Heart right ventricle (tissue), 16 donors: ENCODE measurements around the gene CGB5. TPM values are rescaled to one million over a fixed set of nuclear protein-coding genes. Genes with fewer than 3 reads are reported as not detected.
"Not testable (repeated sequence)": the region's sequence is repeated elsewhere in the genome, so short reads cannot be mapped to it uniquely, and the experiment has no call there.

Experiments
- ATAC-seq, 8 donors: fragments of 200-7000 bp; cut with Tn5 transposase; one replicate each; pipeline ENCODE4 v1.9.1; 2020; ENCODE audit warnings: mild to moderate bottlenecking in 8 of 8, moderate library complexity in 8 of 8, moderate number of reproducible peaks in 1 of 8
- DNase-seq, 2 donors: peaks; one replicate each; pipeline ENCODE4 v3.0.0-alpha.2; 2020
- H3K27ac ChIP-seq, 10 donors: fragments of 200-600 bp; sonication (generic) in 2 of 10; one replicate each; pipeline versions ENCODE4 v1.5.0 to v1.8.0; 2020 to 2022; ENCODE audit warnings: mild to moderate bottlenecking in 3 of 10
- H3K27me3 ChIP-seq, 7 donors: fragments of 200-600 bp; one replicate each; pipeline ENCODE4 v1.8.0; 2021 to 2022; ENCODE audit warnings: mild to moderate bottlenecking in 2 of 7
- H3K36me3 ChIP-seq, 9 donors: fragments of 200-600 bp; sonication (generic) in 1 of 9; one replicate each; pipeline versions ENCODE4 v1.5.0 to v1.8.0; 2020 to 2022; ENCODE audit warnings: mild to moderate bottlenecking in 2 of 9
- H3K4me1 ChIP-seq, 9 donors: fragments of 200-600 bp; sonication (generic) in 1 of 9; one replicate each; pipeline versions ENCODE4 v1.5.0 to v1.8.0; 2020 to 2022; ENCODE audit warnings: mild to moderate bottlenecking in 4 of 9
- H3K4me3 ChIP-seq, 10 donors: fragments of 200-600 bp; sonication (generic) in 2 of 10; one replicate each; pipeline versions ENCODE4 v1.5.0 to v1.8.0; 2020 to 2022; ENCODE audit warnings: mild to moderate bottlenecking in 7 of 10, moderate library complexity in 2 of 10
- H3K9me3 ChIP-seq, 11 donors: fragments of 200-600 bp in 10 of 11; sonication (generic) in 2 of 11; one replicate each; pipeline versions ENCODE4 v1.5.0 to v1.8.0; 2013 to 2022; ENCODE audit warnings: mild to moderate bottlenecking in 2 of 11, control low read depth in 1 of 11, moderate library complexity in 1 of 11
- WGBS, 2 donors: extraction: QIAGEN DNeasy Blood & Tissue Kit; methylation state at CpG; one replicate each; pipeline ENCODE4 v1.1.7; 2013; ENCODE audit warnings: inconsistent platforms in 1 of 2; 5-methylcytosine and 5-hydroxymethylcytosine counted together
- intact Hi-C, 10 donors: fragments of 100-400 bp; cut with DNase I; formaldehyde crosslinking; loops; one replicate each; pipeline versions ENCODE4 v1.11.1 to v1.14.2; 2022
- polyA plus RNA-seq, 2 donors: library from polyadenylated mRNA; stranded (reverse); fragments of 200-250 nt; gene quantifications; one replicate each; pipeline ENCODE4 v1.2.3, GENCODE V29; 2013
- total RNA-seq, 10 donors: library from RNA; stranded (reverse); fragmentation: NEBNext Ultra II Directional in 3 of 10; extraction: Animal tissue kit (Norgen Biotek cat#: 25700) in 3 of 10; gene quantifications; one replicate each; pipeline versions ENCODE4 v1.2.1 to v1.2.4, GENCODE V29; 2021 to 2023
- TF ChIP-seq, protein P1 (sequence below), 9 donors: fragments of 200-600 bp; sonication (generic) in 2 of 9; IDR thresholded peaks; one replicate each; pipeline versions ENCODE4 v1.5.0 to v1.8.0; 2021 to 2022; ENCODE audit warnings: antibody characterized with exemption in 9 of 9, mild to moderate bottlenecking in 5 of 9, moderate library complexity in 1 of 9
- donor health status: Arrhythmogenic right ventricular cardiomyopathy.
- donor health status: ischemic (EF 13 %, LVEDD 7.1; RV severe dilation, severe dysfunction).
- donor health status: healthy with polysubstance abuse.
- donor health status: DM: no; HTN: yes; CAD: no.
- donor health status: DM: no; HTN: no; CAD: no.
- donor health status: ischemic (EF 25% LVEDD 6.9; RV normal size, moderate dysfunction).
- donor health status: ischemic (EF 25% LVEDD 5.7; RV mildly dilated, moderate dysfunction).
- donor health status: healthy.
- donor health status: DM: yes; HTN: yes; CAD: no.
- donor health status: Ischemic cardiomyopathy.
- donor health status: ischemic (EF 35%, LVEDD 5.7; RV mildly dilated, moderate dysfunction).
- donor health status: nonischemic (EF 11% LVEDD 7.7; RV severe dilation, severe dysfunction).
- donor health status: DM: yes; HTN: yes; CAD: no.
- donor health status: PGD.
- donor health status: ischemic (EF 29% LVEDD 5.4; RV normal size, mild dysfunction).
- donor health status: nonischemic (EF 23%, LVEDD 6.1; RV moderate dilation, normal function).

CGB5 gene
- total and polyA plus RNA-seq, 12 donors = not detected

DNA sequence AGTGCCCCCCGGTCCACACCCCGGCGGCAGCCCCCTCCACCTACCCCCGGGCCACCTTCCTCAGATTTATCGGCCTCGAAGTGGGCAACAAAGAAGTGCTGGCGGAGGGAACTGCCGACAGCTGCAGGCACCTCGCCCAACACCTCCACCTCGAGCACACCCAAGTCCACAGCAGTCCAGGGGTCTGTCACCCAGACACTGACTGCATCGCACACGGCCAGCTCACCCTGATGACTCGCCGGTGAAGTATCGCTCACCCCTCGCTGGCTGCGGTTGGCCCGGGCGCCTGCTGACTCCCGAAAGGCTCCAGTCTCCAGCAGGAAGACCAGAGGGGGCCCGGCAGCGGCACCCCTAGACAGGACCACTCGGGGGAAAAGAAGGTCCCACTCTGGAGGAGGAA is 18.0 kb upstream of the CGB5 start:
- intact Hi-C loops, DNase-seq, H3K36me3 ChIP-seq, H3K4me3 ChIP-seq, H3K27me3 ChIP-seq, H3K4me1 ChIP-seq, H3K27ac ChIP-seq, ATAC-seq, H3K9me3 ChIP-seq: not testable (repeated sequence)
- WGBS, 2 donors = 73 to 74% methylated on average over 22 to 23 of the region's 23 CpGs

GRCh38 chr19:49028686-49029085 is 15.0 kb upstream of the CGB5 start:
- ATAC-seq, H3K27me3 ChIP-seq, DNase-seq, H3K36me3 ChIP-seq, H3K4me3 ChIP-seq, intact Hi-C loops, H3K9me3 ChIP-seq, H3K4me1 ChIP-seq, H3K27ac ChIP-seq: not testable (repeated sequence)
- 83 to 89% methylated on average over 3 to 8 of the region's 9 CpGs for WGBS, 2 donors

- ATAC-seq, H3K27ac ChIP-seq, H3K4me3 ChIP-seq, H3K36me3 ChIP-seq, H3K27me3 ChIP-seq, H3K9me3 ChIP-seq, intact Hi-C loops, DNase-seq, H3K4me1 ChIP-seq: not testable (repeated sequence)
- WGBS, 2 donors = 80 to 81% methylated on average over 14 of the region's 14 CpGs
These were observed 13.9 kb upstream of the CGB5 start for GRCh38 chr19:49029749-49030148.

DNA sequence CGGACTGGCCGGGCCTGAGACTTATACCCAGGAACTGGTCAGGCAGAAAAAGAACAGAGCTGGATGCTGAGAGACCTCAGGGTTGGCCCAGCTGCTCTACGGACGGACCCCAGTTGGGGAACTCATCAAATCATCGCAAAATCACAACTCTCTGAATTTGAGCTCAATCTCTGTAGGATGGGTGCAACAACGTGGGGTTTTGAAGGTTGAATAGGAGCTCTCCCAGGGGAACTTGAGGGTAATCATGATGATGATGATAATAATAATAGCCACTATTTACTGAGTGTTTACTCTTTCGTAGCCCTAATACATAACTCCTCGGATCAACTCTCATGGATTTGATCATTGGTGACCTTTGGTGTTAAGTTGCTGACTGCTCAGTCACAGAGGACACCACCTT is 13.3 kb upstream of the CGB5 start:
- H3K9me3 ChIP-seq, ATAC-seq, H3K36me3 ChIP-seq, H3K4me1 ChIP-seq, H3K4me3 ChIP-seq, DNase-seq, intact Hi-C loops, H3K27ac ChIP-seq, H3K27me3 ChIP-seq: not testable (repeated sequence)
- WGBS, 2 donors = 84 to 97% methylated on average over 5 to 6 of the region's 8 CpGs

DNA sequence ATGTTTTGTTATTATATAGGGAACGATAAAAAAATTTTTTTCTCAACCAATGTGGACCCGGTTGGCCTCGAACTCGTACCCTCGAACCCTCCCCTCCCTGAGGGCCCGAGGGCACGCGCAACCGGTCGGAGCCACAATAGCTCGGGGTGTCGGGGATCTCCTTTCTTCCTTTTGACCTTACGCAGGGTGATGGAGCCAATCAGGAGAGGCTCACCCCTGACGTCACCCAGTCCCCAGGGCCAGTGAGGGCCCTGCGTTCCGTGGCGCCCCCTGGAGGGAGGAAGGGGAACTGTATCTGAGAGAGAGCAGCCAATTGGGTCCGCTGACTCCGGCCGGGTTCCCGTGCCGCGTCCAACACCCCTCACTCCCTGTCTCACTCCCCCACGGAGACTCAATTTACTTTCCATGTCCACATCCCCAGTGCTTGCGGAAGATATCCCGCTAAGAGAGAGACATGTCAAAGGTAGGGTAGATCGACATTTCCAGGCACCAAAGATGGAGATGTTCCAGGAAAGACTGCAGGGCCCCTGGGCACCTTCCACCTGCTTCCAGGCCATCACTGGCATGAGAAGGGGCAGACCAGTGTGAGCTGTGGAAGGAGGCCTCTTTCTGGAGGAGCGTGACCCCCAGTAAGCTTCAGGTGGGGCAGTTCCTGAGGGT is 11.9 kb upstream of the CGB5 start, which contains the start of gene CGB2:
Gene CGB2 (plus strand): TSS at position 249 of the 660 bp plus-strand sequence. CDS start 206 bp downstream, at position 455.
- H3K27me3 ChIP-seq = peaks cover 0 to 11% (median 8%) of the 10 kb centered on the region in 7 donors
- H3K27ac ChIP-seq, H3K9me3 ChIP-seq, DNase-seq, ATAC-seq, H3K4me3 ChIP-seq, H3K4me1 ChIP-seq, intact Hi-C loops, H3K36me3 ChIP-seq: not testable (repeated sequence)
- 19 to 24% methylated on average over 28 of the region's 28 CpGs for WGBS, 2 donors
- TF ChIP-seq, protein P1, sequence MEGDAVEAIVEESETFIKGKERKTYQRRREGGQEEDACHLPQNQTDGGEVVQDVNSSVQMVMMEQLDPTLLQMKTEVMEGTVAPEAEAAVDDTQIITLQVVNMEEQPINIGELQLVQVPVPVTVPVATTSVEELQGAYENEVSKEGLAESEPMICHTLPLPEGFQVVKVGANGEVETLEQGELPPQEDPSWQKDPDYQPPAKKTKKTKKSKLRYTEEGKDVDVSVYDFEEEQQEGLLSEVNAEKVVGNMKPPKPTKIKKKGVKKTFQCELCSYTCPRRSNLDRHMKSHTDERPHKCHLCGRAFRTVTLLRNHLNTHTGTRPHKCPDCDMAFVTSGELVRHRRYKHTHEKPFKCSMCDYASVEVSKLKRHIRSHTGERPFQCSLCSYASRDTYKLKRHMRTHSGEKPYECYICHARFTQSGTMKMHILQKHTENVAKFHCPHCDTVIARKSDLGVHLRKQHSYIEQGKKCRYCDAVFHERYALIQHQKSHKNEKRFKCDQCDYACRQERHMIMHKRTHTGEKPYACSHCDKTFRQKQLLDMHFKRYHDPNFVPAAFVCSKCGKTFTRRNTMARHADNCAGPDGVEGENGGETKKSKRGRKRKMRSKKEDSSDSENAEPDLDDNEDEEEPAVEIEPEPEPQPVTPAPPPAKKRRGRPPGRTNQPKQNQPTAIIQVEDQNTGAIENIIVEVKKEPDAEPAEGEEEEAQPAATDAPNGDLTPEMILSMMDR (IDR thresholded peaks at IDR 0.05) = peak in 5 of 9 donors; percentile 11 to 46 (median 31)

DNA sequence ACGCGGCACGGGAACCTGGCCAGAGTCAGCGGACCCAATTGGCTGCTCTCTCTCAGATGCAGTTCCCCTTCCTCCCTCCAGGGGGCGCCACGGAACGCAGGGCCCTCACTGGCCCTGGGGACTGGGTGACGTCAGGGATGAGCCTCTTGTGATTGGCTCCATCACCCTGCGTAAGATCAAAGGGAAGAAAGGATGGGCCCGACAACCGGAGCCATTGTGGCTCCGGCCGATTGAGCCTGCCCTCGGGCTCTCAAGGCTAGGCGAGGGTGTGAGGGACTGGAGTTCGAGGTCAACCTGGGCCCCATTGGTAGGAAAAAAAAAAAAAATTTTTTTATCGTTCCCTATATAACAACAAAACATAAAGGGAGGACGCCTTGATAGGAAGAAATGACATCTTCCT is 6.8 kb upstream of the CGB5 start, which contains the start of gene CGB1:
Gene CGB1 (minus strand): TSS at position 81 of the 400 bp plus-strand sequence. CDS start 184 bp downstream, outside the sequence.
- intact Hi-C loops, DNase-seq, H3K9me3 ChIP-seq, H3K4me3 ChIP-seq, ATAC-seq, H3K36me3 ChIP-seq, H3K27me3 ChIP-seq, H3K27ac ChIP-seq, H3K4me1 ChIP-seq: not testable (repeated sequence)
- TF ChIP-seq, protein P1 (IDR thresholded peaks at IDR 0.05) = peak in 7 of 9 donors; percentile 6 to 36 (median 22)
- 43 to 50% methylated on average over 17 to 18 of the region's 18 CpGs for WGBS, 2 donors

DNA sequence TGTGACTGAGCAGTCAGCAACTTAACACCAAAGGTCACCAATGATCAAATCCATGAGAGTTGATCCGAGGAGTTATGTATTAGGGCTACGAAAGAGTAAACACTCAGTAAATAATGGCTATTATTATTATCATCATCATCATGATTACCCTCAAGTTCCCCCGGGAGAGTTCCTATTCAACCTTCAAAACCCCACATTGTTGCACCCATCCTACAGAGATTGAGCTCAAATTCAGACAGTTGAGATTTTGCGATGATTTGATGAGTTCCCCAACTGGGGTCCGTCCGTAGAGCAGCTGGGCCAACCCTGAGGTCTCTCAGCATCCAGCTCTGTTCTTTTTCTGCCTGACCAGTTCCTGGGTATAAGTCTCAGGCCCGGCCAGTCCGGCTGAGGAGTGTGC is 5.5 kb upstream of the CGB5 start:
- intact Hi-C loops = not testable (repeated sequence)

DNA sequence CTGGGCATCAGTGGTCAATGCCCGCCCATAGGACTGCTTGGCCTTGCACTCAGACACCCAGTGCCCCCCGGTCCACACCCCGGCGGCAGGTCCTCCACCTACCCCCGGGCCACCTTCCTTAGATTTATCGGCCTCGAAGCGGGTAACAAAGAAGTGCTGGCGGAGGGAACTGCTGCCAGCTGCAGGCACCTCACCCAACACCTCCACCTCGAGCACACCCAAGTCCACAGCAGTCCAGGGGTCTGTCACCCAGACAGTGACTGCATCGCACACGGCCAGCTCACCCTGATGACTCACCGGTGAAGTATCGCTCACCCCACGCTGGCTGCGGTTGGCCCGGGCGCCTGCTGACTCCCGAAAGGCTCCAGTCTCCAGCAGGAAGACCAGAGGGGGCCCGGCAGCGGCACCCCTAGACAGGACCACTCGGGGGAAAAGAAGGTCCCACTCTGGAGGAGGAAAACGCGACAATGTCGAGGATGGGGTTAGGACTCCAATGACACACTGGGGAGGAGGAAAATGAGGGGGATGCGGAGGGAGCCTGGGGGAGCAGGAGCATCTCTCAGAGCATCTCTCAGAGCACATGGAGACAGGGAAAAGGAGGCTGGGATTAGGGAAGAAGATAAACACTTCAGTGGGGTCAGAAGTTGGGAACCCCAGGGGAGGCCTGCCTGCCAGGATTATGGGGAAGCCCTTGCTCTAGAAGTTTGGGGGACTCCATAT is 4.9 kb upstream of the CGB5 start:
- H3K36me3 ChIP-seq, ATAC-seq, H3K4me3 ChIP-seq, H3K27me3 ChIP-seq, DNase-seq, H3K9me3 ChIP-seq, H3K27ac ChIP-seq, intact Hi-C loops, H3K4me1 ChIP-seq: not testable (repeated sequence)
- 84% methylated on average over 26 of the region's 26 CpGs for WGBS, 2 donors

More for the DNA sequence above, 5.5 kb upstream of the CGB5 start:
- H3K36me3 ChIP-seq, DNase-seq, H3K9me3 ChIP-seq, ATAC-seq, H3K4me1 ChIP-seq, H3K27ac ChIP-seq, H3K27me3 ChIP-seq, H3K4me3 ChIP-seq: not testable (repeated sequence)
- WGBS, 2 donors = 92 to 94% methylated on average over 6 of the region's 8 CpGs

DNA sequence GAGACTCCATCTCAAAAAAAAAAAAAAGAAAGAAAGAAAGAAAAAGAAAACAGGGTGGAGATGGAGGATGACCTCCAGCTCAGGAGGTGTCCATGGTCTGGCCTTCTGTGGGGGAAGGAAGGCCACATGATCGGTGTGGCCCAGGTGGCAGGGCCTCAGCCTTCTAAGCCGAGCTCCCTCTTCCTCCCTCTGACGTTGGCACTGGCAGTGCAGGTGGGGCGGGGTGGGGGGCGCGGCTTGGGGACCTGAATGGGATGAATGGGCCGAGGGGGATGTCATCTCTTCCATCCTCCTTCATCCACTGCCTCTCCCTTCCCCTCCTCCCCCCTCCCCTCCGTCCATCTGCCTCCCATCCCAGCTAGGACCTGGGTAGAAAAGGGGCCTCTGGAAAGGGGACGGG is 3.9 kb upstream of the CGB5 start:
- H3K36me3 ChIP-seq, DNase-seq, H3K27me3 ChIP-seq, H3K9me3 ChIP-seq, H3K4me3 ChIP-seq, H3K4me1 ChIP-seq, intact Hi-C loops, H3K27ac ChIP-seq, ATAC-seq: not testable (repeated sequence)
- WGBS, 2 donors = 60 to 79% methylated on average over 9 of the region's 9 CpGs
